ENCODE results near the gene VDAC2. TPM values are rescaled to one million over a fixed set of nuclear protein-coding genes. Genes with fewer than 3 reads are reported as not detected.

Gene VDAC2
- total and polyA plus RNA-seq, 2 experiments from 2014 or later, result 242 to 311 TPM

- TF ChIP-seq ZNF462 (CRISPR knock-in tag; IDR thresholded peaks at IDR 0.05) (no peak), NANOG (IDR thresholded peaks at IDR 0.05; ENCODE audit: borderline replicate concordance) (no peak), STAT1 (IDR thresholded peaks at IDR 0.05; ENCODE audit: unreplicated experiment) (no peak)
Observed at GRCh38 chr10:75189266-75190096, 21.1 kb upstream of the VDAC2 start (continued).

- Histone ChIP-seq H3K9me2 (ENCODE audit: insufficient read depth) (0 out of 2 replicates have a peak, but pooled peaks cover 6% of the 10 kb centered on the region), H3F3A (replicated peaks; ENCODE audit: low read depth) (no peaks in the 10 kb centered on the region; the same call in 1 of the 2 replicates), H3K4me2 (no peak overlapping the region), H3K4me1 (ENCODE audit: insufficient read depth) (peaks cover 5% of the 10 kb centered on the region; the same call in 1 of the 2 replicates), H3K4me3 (no peak overlapping the region), H3K36me3 (ENCODE audit: insufficient read depth) (no peaks in the 10 kb centered on the region), H3K27me3 (ENCODE audit: insufficient read depth) (no peaks in the 10 kb centered on the region), H3K79me2 (replicated peaks; ENCODE audit: insufficient read depth) (no peaks in the 10 kb centered on the region), H4K20me1 (replicated peaks; ENCODE audit: insufficient read depth) (no peaks in the 10 kb centered on the region), H3K27ac (ENCODE audit: low read depth) (peak overlapping the region; percentile 60), H2AFZ (no peak overlapping the region)
- H3K27ac Mint-ChIP-seq, result peak overlapping the region; percentile 50
- no peaks in the 10 kb centered on the region for H3K9me3 Mint-ChIP-seq
- peaks cover 3% of the 10 kb centered on the region for H3K27me3 Mint-ChIP-seq (ENCODE audit: insufficient read depth, low read depth, poor library complexity)
- H3K4me3 Mint-ChIP-seq, result no peak overlapping the region
- DNase-seq (ENCODE audit: low spot score) (no peak), ATAC-seq (no peak)
- H3K4me1 Mint-ChIP-seq, result peaks cover 26% of the 10 kb centered on the region
- no peaks in the 10 kb centered on the region for H3K36me3 Mint-ChIP-seq (ENCODE audit: low read depth)
- no peak for TF ChIP-seq REST (IDR thresholded peaks at IDR 0.05; ENCODE audit: unreplicated experiment)
- no peak for TF ChIP-seq EZH2phosphoT487 (IDR thresholded peaks at IDR 0.05; ENCODE audit: unreplicated experiment)
Observed at GRCh38 chr10:75191821-75192568, 18.6 kb upstream of the VDAC2 start.

Measured in GM23338 (cell line).